CD4-positive, alpha-beta T cell treated with Interferon alpha-2 for 1 hour (primary cell): Measurements from ENCODE around the gene SRPK2.
"Not testable (repeated sequence)": the region's sequence is repeated elsewhere in the genome, so short reads cannot be mapped to it uniquely, and the experiment has no call there.

Experiments
- DNase-seq, 2 donors: peaks; one replicate each; pipeline ENCODE4 v3.0.0-alpha.2; 2020 to 2022

SRPK2 gene

GRCh38 chr7:105257338-105257737 is 131.4 kb downstream of the SRPK2 start:
- no peak for DNase-seq

DNA sequence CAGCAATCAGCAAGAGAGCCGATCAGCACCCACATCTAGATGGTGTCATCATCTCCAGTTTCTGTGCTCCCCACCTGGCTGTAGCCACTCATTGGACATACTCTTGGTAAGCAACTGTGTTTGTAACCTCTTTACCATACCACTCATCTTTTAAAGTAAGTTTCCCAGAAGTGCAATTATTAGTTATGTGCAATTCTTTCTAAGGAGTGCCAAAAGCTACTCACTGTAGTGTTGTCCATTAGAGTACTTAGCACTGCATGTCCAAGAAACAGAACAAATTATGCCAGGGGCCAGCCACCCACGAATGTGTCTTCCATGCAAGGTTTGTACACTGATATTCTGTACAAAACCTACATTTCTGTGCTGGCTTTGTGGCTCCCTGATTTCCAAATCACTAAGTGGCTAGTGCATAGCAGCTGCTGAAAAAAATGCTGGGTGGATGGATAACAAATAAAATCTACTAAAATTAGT is 131.9 kb downstream of the SRPK2 start:
- no peak for DNase-seq

DNA sequence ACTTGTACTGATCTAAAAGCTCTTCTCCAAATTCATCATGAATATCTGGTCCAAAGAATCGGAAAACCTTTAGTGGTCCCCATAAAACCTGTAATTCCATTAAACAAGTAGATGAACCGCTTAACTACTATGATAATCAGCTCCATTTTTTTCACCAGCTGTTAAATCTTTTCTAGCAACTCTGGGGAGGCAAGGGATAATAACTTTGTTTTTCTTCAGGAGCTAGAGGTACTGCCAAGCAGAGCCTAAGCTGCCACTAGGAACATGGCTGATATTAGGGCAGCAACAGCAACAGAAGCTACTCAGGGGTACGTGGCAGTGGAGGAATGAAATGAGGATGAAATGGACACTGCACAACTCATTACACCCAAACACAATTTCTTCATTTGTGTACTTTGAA is 138.0 kb downstream of the SRPK2 start:
- no peak for DNase-seq

- no peak for DNase-seq
Measured at GRCh38 chr7:105250239-105250638, 138.5 kb downstream of the SRPK2 start.

GRCh38 chr7:105249216-105249615 is 139.5 kb downstream of the SRPK2 start:
- DNase-seq, result no peak

- no peak for DNase-seq
Measured at GRCh38 chr7:105246679-105247078, 142.0 kb downstream of the SRPK2 start.

DNA sequence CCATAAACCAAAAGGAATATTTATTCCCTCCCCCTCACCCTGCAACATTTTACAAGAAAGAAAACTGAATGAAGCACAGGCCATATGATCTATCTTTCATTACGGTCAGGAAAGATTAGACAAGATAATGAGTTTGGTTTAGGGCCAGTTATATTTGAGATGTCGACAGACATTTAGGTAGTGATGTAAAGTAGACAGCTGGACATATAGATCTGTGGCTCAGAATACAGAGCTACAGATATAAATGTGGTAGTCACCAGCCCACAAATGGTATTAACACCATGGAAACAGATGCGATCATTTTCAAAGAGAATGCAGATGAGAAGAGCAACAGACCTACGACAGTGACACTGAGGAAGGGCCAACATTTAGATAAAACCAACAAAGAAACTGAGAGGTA is 142.5 kb downstream of the SRPK2 start:
- DNase-seq, result no peak

GRCh38 chr7:105245398-105246114 is 143.2 kb downstream of the SRPK2 start:
- no peak for DNase-seq

- DNase-seq, result no peak
Measured at GRCh38 chr7:105244594-105244993, 144.1 kb downstream of the SRPK2 start.

GRCh38 chr7:105241198-105241597 is 147.5 kb downstream of the SRPK2 start:
- DNase-seq, result no peak

GRCh38 chr7:105238198-105238765 is 150.4 kb downstream of the SRPK2 start:
- DNase-seq, result no peak

GRCh38 chr7:105234886-105235285 is 153.8 kb downstream of the SRPK2 start:
- DNase-seq, result no peak

- not testable (repeated sequence) for DNase-seq
Measured at GRCh38 chr7:105232829-105233291, 155.9 kb downstream of the SRPK2 start.

GRCh38 chr7:105230486-105230885 is 158.2 kb downstream of the SRPK2 start:
- no peak for DNase-seq

DNA sequence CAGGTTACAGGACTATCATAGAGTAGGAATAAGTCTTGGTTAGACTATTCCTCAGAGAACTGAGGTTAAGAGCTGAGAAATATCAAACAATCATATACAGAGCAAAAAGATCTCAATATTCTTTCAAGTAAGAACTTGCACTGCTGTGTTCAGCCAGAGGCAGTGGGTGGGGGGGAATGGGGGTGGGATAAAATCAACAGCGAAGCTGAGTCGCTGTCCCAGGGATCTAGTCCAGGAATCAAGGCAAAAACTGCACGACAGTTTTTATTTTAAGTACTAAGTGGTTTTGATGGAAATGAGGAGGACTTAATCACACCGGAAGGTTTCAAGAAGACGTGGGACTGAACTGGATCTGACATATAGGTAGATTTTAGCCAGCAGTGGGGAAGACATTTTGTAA is 159.1 kb downstream of the SRPK2 start:
- no peak for DNase-seq

DNA sequence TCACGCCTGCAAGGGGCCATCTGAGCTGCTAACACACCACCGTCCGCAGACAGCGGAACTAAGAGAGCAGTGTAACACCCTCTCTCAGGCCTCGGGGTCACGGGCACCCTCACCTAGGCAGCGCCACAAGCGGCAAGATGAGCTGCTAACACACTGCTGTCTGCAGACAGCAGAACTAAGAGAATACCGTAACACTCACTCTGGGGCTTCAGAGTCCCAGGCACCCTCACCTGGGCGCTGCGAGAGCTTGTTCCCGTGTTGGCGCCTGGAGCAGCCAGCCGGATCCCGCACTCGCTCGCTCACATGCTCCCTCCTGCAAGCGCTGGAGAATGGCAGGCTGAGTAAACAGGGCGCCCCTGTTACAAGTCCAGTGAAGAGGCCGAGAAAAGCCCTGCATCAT is 160.2 kb downstream of the SRPK2 start:
- no peak for DNase-seq

DNA sequence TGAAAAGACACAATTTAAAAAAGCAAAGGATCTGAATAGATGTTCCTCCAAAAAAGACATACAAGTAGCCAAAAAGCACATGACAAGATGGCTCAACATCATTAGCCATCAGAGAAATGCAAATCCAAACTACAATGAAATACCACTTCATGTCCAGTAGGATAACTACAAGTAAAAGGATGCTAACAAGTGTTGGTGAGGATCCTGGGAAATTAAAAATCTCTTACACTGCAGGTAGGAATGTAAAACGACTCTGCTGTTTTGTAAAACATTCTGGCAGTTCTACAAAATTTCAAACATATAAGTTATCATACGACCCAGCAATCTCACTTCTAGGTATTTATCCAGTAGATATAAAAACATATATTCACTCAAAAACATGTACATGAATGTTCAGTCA is 161.3 kb downstream of the SRPK2 start:
- no peak for DNase-seq

- no peak for DNase-seq
Measured at GRCh38 chr7:105224884-105225651, 163.7 kb downstream of the SRPK2 start.

DNA sequence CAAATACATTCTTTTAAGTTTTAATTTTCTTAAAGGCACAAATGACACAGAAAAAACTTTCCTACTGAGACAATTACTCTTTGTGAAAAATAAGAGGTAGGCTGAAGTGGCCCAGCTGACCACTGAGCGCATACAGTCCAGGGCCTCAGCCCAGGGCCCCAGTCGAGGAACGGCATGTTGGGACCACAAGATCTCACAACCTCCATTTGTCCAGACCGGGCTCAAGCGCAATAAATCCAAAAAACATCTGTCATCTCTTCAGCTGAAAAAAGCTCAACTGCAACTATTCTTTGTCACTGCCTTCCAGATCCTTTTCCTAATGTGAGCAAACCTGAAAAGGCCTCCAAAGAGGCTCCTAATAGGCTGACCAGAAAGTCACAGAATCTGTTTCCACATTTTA is 165.8 kb downstream of the SRPK2 start:
- DNase-seq, result no peak

DNA sequence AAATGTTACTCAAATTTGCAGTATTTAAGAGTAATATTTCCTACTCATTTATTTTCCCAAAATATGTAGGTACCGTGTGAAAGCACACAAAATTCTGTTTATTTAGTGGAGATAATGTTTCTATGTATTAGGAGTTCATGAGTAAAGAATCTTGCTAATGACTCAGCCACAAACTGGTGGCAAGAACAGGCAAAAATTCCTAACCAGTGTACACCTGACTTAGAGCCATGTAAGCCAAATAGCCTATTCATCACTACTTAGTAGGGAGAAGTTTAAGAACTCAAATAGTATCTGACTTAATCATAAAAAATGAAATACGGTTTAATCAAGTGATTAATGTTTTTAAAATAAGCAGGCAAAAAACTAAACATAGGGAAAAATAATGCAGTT is 169.0 kb downstream of the SRPK2 start:
- no peak for DNase-seq

DNA sequence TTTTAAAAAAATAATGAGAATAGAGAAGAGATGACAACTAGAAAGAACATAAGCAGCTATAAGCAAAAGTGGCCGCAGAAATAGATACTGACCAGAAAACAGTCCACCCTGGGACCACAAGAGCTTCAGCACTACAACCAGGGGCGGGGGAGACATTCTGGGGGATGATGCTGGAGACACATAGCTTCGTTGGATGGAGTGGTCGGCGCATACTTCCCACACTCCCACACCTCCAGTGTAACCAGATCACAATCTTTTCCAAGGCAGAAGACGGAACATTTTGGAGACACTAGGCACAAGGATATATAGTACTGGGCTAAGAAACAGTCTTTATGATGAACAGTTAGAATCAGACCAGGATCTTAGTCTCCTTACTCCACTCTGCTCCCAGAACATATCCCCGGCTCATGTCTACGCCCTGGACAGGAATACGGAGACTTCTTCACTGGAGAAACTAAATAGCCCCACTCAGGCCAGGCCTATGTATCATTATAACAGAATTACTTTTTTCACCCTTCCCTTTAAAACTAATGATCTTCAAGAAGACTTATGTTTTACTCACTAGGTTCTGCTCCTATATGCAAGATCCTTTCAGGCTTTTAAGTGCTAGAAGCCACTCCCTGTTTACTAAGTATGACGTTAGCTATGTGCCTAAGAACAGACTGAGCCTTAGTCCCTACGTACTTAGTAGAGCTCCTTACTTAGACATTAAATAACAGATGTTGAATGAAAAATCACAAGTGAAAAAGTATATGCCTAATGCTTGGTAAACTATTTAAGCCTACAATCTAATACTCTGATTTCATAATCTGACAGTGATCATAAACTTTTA is 169.6 kb downstream of the SRPK2 start:
- DNase-seq, result no peak

- DNase-seq, result no peak
Measured at GRCh38 chr7:105218215-105218614, 170.5 kb downstream of the SRPK2 start.

DNA sequence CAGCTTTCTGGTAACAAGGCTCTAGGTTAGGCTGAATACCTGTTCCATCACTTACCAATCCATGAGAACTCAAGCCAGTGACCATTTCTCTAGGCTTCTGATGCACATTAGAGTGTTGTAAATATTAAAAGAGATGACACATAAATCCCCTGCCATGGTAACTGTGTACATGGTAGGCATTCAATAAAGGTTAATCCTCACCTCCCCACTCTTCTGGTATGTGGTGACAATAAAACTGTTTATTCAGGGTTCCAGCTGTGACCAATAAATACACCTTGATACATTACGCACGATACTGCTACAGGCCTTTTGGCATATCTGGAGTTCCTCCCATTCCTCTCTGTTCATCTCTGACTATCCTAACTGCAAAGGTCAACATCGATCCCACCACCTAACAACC is 171.9 kb downstream of the SRPK2 start:
- DNase-seq, result no peak
